GM12875 (cell line): ENCODE measurements around the gene MBP.

Source experiments
- H3K4me3 ChIP-seq: one replicate; pipeline ENCODE4 v1.5.1; 2011; ENCODE audit warnings: low read depth, low read length, control low read depth
- TF ChIP-seq, protein P1 (sequence below): IDR thresholded peaks from 2 replicates; pipeline ENCODE4 v1.5.1; 2011; ENCODE audit warnings: low read depth, mild to moderate bottlenecking, control low read depth, inconsistent platforms, low read length, moderate library complexity, borderline replicate concordance; ENCODE audit not compliant: insufficient read depth

The MBP gene

DNA sequence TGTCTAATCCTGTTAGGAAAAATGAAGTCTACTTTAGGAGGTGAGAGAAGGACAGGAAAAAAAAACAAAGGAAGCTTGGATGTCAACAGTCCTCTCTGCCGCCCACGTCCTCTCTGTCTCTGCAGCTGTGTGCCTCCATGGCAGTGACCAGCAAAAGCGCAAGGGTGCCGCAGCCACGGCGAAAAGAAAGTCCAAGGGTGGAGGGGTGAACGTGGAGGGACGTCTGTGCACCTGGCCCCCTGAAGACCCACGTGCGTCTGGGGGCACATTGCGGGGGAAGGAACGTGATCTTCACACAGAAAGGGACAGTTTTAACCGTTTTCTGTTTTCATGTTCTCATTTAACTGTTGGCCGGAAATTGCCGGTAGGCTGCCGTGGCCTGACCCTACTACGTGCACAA, 152.7 kb downstream of the MBP start:
- no peak overlapping the region for H3K4me3 ChIP-seq
- TF ChIP-seq, protein P1, sequence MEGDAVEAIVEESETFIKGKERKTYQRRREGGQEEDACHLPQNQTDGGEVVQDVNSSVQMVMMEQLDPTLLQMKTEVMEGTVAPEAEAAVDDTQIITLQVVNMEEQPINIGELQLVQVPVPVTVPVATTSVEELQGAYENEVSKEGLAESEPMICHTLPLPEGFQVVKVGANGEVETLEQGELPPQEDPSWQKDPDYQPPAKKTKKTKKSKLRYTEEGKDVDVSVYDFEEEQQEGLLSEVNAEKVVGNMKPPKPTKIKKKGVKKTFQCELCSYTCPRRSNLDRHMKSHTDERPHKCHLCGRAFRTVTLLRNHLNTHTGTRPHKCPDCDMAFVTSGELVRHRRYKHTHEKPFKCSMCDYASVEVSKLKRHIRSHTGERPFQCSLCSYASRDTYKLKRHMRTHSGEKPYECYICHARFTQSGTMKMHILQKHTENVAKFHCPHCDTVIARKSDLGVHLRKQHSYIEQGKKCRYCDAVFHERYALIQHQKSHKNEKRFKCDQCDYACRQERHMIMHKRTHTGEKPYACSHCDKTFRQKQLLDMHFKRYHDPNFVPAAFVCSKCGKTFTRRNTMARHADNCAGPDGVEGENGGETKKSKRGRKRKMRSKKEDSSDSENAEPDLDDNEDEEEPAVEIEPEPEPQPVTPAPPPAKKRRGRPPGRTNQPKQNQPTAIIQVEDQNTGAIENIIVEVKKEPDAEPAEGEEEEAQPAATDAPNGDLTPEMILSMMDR: no peak

DNA sequence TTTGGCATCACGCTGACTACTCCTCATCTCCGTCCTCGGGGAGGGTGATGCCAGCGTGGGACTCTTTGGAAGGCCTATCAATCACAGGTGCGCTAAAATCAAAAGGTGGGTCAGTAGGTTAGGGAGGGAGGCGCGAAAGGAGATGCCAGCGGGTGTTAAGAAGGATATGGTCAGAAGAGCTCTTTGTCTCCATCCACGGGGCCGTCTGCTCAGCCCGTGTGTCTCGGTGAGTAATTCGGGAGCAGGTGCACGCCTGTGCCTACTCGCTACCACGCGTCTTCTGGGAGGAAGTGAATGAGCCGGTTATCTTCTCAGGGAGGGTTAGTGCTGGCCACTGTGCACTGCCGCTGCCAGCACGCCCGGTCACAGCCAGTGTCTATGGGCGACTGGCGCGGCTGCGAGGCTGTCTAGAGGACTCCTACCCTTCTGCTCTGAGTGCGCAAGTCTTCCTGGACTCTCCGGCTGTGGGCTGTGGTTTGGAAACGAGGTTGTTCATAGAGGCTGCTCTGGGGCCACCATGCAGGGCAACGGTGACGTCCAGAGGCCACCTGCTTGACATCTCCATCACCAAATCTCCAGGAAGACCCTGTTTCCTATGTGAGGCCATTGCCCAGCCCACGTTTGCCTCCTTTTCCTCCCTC, 153.4 kb downstream of the MBP start:
- H3K4me3 ChIP-seq: no peak overlapping the region
- TF ChIP-seq, protein P1: no peak

GRCh38 chr18:76978616-76979015, 154.0 kb downstream of the MBP start:
- no peak overlapping the region for H3K4me3 ChIP-seq
- TF ChIP-seq, protein P1: no peak

DNA sequence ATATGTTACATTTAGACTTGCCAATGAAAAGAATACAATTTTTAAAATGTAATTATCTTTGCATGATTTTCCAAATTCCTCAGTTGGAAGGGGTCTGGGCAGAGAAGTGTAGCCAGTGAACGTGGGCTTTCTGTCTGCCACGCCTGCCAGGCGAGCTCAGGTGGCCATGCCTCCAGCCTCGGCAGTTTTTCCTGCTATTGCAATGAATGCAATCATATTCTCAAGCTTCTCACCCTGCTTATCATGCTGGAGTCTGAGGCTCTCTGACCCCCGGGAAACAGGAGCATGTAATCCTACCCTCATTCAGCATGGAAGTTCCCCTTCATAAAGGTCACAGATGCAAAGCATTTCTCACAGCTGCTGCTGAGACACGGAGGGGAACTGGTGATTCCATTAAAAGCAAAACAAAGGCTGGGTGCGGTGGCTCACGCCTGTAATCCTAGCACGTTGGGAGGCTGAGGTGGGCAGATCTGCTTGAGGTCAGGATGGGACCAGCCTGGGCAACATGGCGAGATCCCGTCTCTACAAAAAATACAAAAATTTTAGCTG, 154.8 kb downstream of the MBP start:
- H3K4me3 ChIP-seq: no peak overlapping the region
- TF ChIP-seq, protein P1: no peak

- no peak overlapping the region for H3K4me3 ChIP-seq
- TF ChIP-seq, protein P1: no peak
Measured at GRCh38 chr18:76977108-76977621, 155.4 kb downstream of the MBP start.

DNA sequence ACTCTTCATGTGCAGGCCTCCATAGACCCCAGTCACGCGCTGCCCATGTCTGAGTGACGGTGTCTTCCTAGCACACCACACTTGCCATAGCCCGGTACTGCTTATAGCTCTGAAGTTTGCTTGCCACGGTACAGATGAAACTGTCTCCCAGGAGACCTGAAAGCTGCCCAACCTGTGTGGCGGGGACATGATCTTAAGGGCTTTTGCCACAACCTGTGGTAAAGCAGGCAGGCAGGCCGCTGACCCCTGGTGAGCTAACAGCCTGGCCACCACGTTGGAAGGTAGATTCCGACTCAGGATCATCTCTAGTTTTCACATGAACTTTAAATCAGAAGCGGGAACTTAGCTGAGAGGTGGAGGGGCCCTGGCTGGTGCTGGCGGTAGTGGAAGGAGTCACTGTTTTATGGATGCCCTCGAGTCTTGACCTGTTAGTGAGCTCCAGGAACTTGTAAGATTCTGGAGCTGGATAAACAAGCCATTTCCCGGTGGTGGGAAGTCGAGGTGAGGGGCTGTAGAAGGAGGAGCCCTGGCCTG, 156.9 kb downstream of the MBP start:
- H3K4me3 ChIP-seq: no peak overlapping the region
- TF ChIP-seq, protein P1: no peak

- TF ChIP-seq, protein P1: no peak
Measured at GRCh38 chr18:76974386-76974785, 158.2 kb downstream of the MBP start.

More at GRCh38 chr18:76974386-76974785, 158.2 kb downstream of the MBP start:
- H3K4me3 ChIP-seq: no peak overlapping the region
